ENCODE data around the gene TANGO2. TPM values are rescaled to one million over a fixed set of nuclear protein-coding genes. Genes with fewer than 3 reads are reported as not detected.

TANGO2 gene
- total and polyA plus RNA-seq, 7 donors = 20.6 to 73.3 (median 34.9) TPM

DNA sequence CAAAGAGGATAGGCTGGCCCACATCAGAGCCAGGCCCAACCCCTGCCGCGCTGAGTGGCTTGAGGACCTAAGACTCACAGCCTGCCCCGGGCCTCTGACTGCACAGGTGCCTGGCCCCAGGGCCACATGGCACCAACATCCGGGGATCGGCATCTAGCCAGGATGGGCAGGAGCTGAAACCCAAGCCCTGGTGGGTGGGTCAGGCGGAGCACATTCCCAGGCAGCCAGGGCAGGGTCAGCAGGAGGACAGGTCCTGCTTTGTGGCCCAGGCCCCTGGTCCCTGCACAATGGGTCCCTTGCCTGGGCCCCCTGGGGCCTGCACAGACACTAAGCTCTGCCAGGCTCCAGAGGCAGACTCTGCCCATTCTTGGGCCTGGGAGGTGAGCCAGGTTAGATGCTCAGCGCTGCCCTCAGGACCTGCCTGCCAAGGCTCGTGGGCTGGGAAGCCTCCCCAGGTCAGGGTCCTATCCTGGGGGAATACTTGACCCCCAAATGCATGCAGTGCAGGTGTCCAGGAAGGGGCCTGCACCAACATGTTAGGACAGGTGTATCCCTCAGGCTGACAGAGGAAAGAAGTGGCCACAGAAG is 37.8 kb upstream of the TANGO2 start:
- Histone ChIP-seq H3K27ac (peak overlapping the region; percentile 94), H3K4me3 (no peak overlapping the region), H3K27me3 (ENCODE audit: insufficient read depth in 3 of 3, low read length in 2 of 3) (no peaks in the 10 kb centered on the region), H3K4me1 (peaks cover 59% of the 10 kb centered on the region), H3K9me3 (no peaks in the 10 kb centered on the region), H3K36me3 (ENCODE audit: insufficient read depth in 1 of 2, low read depth in 1 of 2) (peaks cover 0 to 31% of the 10 kb centered on the region in 2 donors)
- WGBS, 3 donors = 37 to 44% (median 38%) methylated on average over 8 of the region's 8 CpGs
- DNase-seq = peak; percentile 62 to 89
- intact Hi-C loops (cut with DNase I) = loop anchor here in 1 of 2 donors (1.0 kb wide), 1 partner anchor 13 kb away; no protein-coding TSS in a partner anchor
- peak; percentile 54 to 70 (median 66) for ATAC-seq
- TF ChIP-seq, protein P1, sequence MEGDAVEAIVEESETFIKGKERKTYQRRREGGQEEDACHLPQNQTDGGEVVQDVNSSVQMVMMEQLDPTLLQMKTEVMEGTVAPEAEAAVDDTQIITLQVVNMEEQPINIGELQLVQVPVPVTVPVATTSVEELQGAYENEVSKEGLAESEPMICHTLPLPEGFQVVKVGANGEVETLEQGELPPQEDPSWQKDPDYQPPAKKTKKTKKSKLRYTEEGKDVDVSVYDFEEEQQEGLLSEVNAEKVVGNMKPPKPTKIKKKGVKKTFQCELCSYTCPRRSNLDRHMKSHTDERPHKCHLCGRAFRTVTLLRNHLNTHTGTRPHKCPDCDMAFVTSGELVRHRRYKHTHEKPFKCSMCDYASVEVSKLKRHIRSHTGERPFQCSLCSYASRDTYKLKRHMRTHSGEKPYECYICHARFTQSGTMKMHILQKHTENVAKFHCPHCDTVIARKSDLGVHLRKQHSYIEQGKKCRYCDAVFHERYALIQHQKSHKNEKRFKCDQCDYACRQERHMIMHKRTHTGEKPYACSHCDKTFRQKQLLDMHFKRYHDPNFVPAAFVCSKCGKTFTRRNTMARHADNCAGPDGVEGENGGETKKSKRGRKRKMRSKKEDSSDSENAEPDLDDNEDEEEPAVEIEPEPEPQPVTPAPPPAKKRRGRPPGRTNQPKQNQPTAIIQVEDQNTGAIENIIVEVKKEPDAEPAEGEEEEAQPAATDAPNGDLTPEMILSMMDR (IDR thresholded peaks at IDR 0.05) = no peak

DNA sequence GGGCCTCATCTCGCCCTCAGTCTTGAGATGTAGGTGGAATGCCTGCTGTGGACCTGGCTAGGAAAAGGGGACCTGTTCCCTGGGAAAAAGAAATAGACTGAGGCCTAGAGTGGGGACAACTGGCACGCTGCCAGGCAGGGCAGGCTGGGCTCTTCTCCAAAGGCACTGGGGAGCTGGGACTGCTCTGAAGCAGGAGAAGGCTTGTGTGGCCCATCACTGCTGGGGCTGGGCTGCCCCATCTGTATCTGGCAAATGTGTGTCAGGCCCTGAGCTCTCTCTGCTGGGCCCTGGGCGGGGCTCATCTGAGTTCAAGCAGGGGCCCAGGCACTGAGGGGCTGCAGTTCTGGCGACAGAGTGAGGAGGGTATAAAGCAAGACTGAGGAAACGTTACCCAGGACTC is 37.2 kb upstream of the TANGO2 start:
- Histone ChIP-seq H3K27me3 (ENCODE audit: insufficient read depth in 3 of 3, low read length in 2 of 3) (no peaks in the 10 kb centered on the region), H3K36me3 (ENCODE audit: insufficient read depth in 1 of 2, low read depth in 1 of 2) (peaks cover 0 to 24% of the 10 kb centered on the region in 2 donors), H3K4me3 (peak overlapping the region; percentile 33), H3K4me1 (peaks cover 59% of the 10 kb centered on the region), H3K9me3 (no peaks in the 10 kb centered on the region), H3K27ac (peak overlapping the region; percentile 94)
- intact Hi-C loops (cut with DNase I) = no loop called here
- 61 to 71% (median 63%) methylated on average over 5 of the region's 5 CpGs for WGBS, 3 donors
- TF ChIP-seq, protein P1 (IDR thresholded peaks at IDR 0.05) = no peak
- ATAC-seq (peak in 2 of 4 donors; percentile 14 to 20), DNase-seq (peak; percentile 17 to 61)

DNA sequence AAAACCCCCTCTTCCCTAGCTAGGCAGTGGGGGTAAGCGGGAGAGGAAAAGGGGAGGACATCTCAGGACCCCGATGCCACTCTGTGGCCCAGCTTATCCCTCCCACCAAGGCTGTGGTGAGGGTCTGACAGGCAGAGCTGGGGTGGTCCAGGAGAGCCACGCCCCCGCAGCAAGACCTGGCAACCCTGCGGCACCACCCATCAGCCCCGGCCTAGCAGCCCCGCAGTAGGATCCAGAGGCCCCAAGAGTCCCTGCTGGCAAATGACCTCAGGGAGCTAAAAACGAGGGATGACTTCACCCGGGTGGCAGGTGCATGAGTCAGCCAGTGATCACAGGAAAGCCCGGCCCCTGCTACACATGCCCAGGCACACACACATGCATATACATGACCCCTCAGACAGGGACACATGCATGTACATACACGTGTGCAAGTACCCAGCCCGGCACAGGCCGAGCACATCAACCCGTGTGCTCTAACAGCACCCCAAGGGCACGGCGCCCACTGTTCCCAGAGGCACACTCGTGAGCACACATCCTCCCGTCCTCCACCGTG is 36.6 kb upstream of the TANGO2 start:
- WGBS, 3 donors = 29 to 51% (median 41%) methylated on average over 19 of the region's 19 CpGs
- Histone ChIP-seq H3K36me3 (ENCODE audit: insufficient read depth in 1 of 2, low read depth in 1 of 2) (peaks cover 0 to 19% of the 10 kb centered on the region in 2 donors), H3K27ac (peak overlapping the region; percentile 94), H3K4me1 (peaks cover 59% of the 10 kb centered on the region), H3K4me3 (peak overlapping the region; percentile 33), H3K9me3 (no peaks in the 10 kb centered on the region), H3K27me3 (ENCODE audit: insufficient read depth in 3 of 3, low read length in 2 of 3) (no peaks in the 10 kb centered on the region)
- ATAC-seq (peak; percentile 79 to 86 (median 82)), DNase-seq (peak; percentile 63 to 90)
- intact Hi-C loops (cut with DNase I) = no loop called here
- TF ChIP-seq, protein P1 (IDR thresholded peaks at IDR 0.05) = no peak

DNA sequence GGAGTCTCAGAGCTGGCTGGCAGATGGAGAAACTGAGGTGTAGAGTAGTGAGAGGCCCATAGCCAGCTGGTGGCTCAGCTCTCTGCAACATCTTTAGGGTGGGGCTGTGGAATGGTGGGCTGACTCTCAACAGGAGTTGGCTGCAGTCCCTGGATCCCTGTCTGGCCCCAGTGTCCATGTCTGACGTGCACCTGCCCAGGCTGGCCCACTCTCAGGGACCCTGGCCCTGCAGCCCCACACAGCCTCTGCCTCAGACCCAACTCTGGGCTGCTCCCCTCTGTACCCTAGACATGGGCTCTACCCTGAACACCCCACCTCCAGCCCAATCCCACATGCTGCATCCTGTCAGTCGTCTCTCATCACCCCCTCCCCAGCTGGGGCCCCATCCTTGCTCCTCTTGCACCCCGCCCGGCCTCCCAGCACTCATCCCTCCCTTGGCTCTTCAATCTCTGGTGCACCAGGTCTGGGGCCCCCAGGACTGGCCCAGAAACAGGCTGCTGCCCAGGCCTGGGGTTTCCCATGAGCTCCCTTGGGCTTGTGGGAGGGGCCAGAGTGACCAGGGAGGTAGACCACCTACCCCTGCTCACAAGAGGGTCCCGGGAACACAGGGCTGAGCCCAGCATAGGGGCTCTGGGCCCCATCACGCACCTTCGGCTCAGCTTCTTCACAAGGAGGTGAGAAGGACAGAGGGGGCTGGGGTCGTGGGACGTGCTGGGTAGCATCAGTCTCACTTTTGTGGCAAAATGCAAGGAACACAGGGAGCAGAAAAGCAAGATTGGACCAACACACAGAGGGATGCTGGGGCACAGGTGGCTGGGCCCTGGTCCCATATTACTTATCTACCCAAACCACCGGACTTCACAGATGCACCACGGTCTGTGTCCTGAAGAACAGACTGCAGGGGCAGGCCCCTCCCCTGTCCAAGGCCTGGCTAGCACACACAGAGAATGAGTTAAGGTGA is 35.8 kb upstream of the TANGO2 start:
- H3K27ac ChIP-seq = peak overlapping the region; percentile 94
- TF ChIP-seq, protein P1 (IDR thresholded peaks at IDR 0.05) = no peak

More for the DNA sequence above, 35.8 kb upstream of the TANGO2 start:
- ATAC-seq (no peak), DNase-seq (peak; percentile 12 to 52)
- peak overlapping the region; percentile 82 for H3K4me3 ChIP-seq
- peaks cover 59% of the 10 kb centered on the region for H3K4me1 ChIP-seq
- H3K9me3 ChIP-seq = no peaks in the 10 kb centered on the region
- H3K36me3 ChIP-seq (ENCODE audit: insufficient read depth in 1 of 2, low read depth in 1 of 2) = peaks cover 0 to 10% of the 10 kb centered on the region in 2 donors
- H3K27me3 ChIP-seq (ENCODE audit: insufficient read depth in 3 of 3, low read length in 2 of 3) = no peaks in the 10 kb centered on the region
- WGBS, 3 donors = 69 to 82% (median 78%) methylated on average over 11 of the region's 11 CpGs
- intact Hi-C loops (cut with DNase I) = no loop called here
